ENCODE data around the gene SCN8A. TPM values are rescaled to one million over a fixed set of nuclear protein-coding genes. Genes with fewer than 3 reads are reported as not detected.

SCN8A gene
- total and polyA plus RNA-seq, 2 donors (not counting 3 experiments of a cell fraction or from before 2014, with no cell fraction given): 9.4 to 20.4 TPM

GRCh38 chr12:51589060-51589459, 2.0 kb upstream of the SCN8A start:
- BruUV-seq (replicated peaks): no TSS peak

More at GRCh38 chr12:51589060-51589459, 2.0 kb upstream of the SCN8A start:
- Histone ChIP-seq H3K9me1 (replicated peaks; ENCODE audit: control insufficient read depth, extremely low read depth, insufficient read depth, low read length) (no peaks in the 10 kb centered on the region), H3K27me3 (ENCODE audit: control insufficient read depth in 2 of 2, insufficient read depth in 2 of 2, low read length in 2 of 2) (peaks cover 17 to 20% of the 10 kb centered on the region in 2 experiments), H2AFZ (ENCODE audit: low read depth, low read length) (no peak overlapping the region), H3K27ac (ENCODE audit: insufficient read depth, low read depth, low read length) (no peak overlapping the region), H3K4me1 (ENCODE audit: control insufficient read depth, extremely low read depth, insufficient read depth, low read length) (peaks cover 6% of the 10 kb centered on the region), H3K79me2 (ENCODE audit: control insufficient read depth, insufficient read depth, low read length) (no peaks in the 10 kb centered on the region), H3K4me3 (replicated peaks in 1 of 3; ENCODE audit: insufficient read depth in 1 of 3, low read depth in 1 of 3, low read length in 3 of 3) (no peak overlapping the region), H3K9me3 (replicated peaks; ENCODE audit: control insufficient read depth, insufficient read depth, low read length) (no peaks in the 10 kb centered on the region), H3K36me3 (ENCODE audit: control insufficient read depth in 2 of 2, extremely low read depth in 1 of 2, insufficient read depth in 2 of 2, low read length in 2 of 2) (no peaks in the 10 kb centered on the region), H4K20me1 (replicated peaks; ENCODE audit: control insufficient read depth, extremely low read depth, insufficient read depth, low read length) (no peaks in the 10 kb centered on the region), H3K4me2 (ENCODE audit: insufficient read depth, low read length) (no peak overlapping the region), H3K9ac (replicated peaks; ENCODE audit: extremely low read depth, insufficient read depth, low read length) (no peak overlapping the region)
- FAIRE-seq: no peak
- dilution Hi-C loops (cut with MboI; ENCODE audit: extremely low pct_ligation_motif_present, low sequenced_read_pairs): no loop called here
- ChIA-PET CTCF (interaction anchor here (1.0 kb wide), 1 partner anchor 13 kb away, joined by 3 read pairs; no protein-coding TSS in a partner anchor), POLR2A (no interaction called here)
- TF ChIP-seq POLR2AphosphoS5 (IDR thresholded peaks at IDR 0.05; ENCODE audit: insufficient read depth, low read depth, low read length): no peak
- no peak for TF ChIP-seq EZH2 (IDR thresholded peaks at IDR 0.05; ENCODE audit: borderline replicate concordance, low read depth, low read length, severe bottlenecking)
- TF ChIP-seq JUN (IDR thresholded peaks at IDR 0.05; ENCODE audit: borderline replicate concordance, insufficient read depth, insufficient read length, low read depth): no peak
- no peak for TF ChIP-seq GATA2 (IDR thresholded peaks at IDR 0.05; ENCODE audit: insufficient read depth, insufficient read length, low read depth, low read length)
- no peak for TF ChIP-seq FOS (IDR thresholded peaks at IDR 0.05; ENCODE audit: borderline replicate concordance, insufficient read depth, low read length)
- no peak for TF ChIP-seq MYC (IDR thresholded peaks at IDR 0.05; ENCODE audit: low read depth, low read length)
- no peak for TF ChIP-seq POLR2A (IDR thresholded peaks at IDR 0.05; ENCODE audit: low read depth, low read length)
- no peak for TF ChIP-seq CTCF (IDR thresholded peaks at IDR 0.05; ENCODE audit: extremely low read depth in 1 of 2, insufficient read depth in 1 of 2, low read depth in 1 of 2, low read length in 2 of 2)
- no peak for TF ChIP-seq MAX (IDR thresholded peaks at IDR 0.05; ENCODE audit: insufficient read depth, insufficient read length)
- intact Hi-C loops (cut with micrococcal nuclease): no loop called here
- no peak for DNase-seq (ENCODE audit: low read depth, low spot score)

Data from endothelial cell of umbilical vein (primary cell).